GM21515 (cell line): ENCODE results near the gene C7orf25.

Experiments used
- ATAC-seq: cut with Tn5 transposase; IDR thresholded peaks from one replicate; pipeline ENCODE4 v1.9.1; 2021; ENCODE audit not compliant: unreplicated experiment

The C7orf25 gene

GRCh38 chr7:42911454-42912447, at the start of gene C7orf25:
Gene C7orf25, minus strand, starts transcription at chr7:42912070. Its CDS starts 1,170 bp downstream, at chr7:42910900.
- ATAC-seq, result peak; percentile 94

GRCh38 chr7:42961170-42961569, 49.3 kb upstream of the C7orf25 start:
- ATAC-seq, result no peak

GRCh38 chr7:42960762-42961161, 48.9 kb upstream of the C7orf25 start:
- no peak for ATAC-seq

GRCh38 chr7:42959549-42959948, 47.7 kb upstream of the C7orf25 start:
- no peak for ATAC-seq

- no peak for ATAC-seq
These were observed 44.2 kb upstream of the C7orf25 start for GRCh38 chr7:42956062-42956461.

GRCh38 chr7:42953994-42954393, 42.1 kb upstream of the C7orf25 start:
- ATAC-seq, result no peak

- no peak for ATAC-seq
These were observed 40.5 kb upstream of the C7orf25 start for GRCh38 chr7:42952328-42952727.

- ATAC-seq, result no peak
These were observed 38.5 kb upstream of the C7orf25 start for GRCh38 chr7:42950417-42950816.

GRCh38 chr7:42947521-42947920, 35.7 kb upstream of the C7orf25 start:
- ATAC-seq, result no peak

- ATAC-seq, result no peak
These were observed 34.7 kb upstream of the C7orf25 start for GRCh38 chr7:42946627-42946950.

- peak; percentile 61 for ATAC-seq
These were observed 34.2 kb upstream of the C7orf25 start for GRCh38 chr7:42945821-42946626.

GRCh38 chr7:42940985-42941847, 29.3 kb upstream of the C7orf25 start:
- peak; percentile 43 for ATAC-seq

GRCh38 chr7:42939457-42940240, 27.8 kb upstream of the C7orf25 start:
- no peak for ATAC-seq

GRCh38 chr7:42935861-42936260, 24.0 kb upstream of the C7orf25 start:
- no peak for ATAC-seq

- ATAC-seq, result no peak
These were observed 22.4 kb upstream of the C7orf25 start for GRCh38 chr7:42934291-42934690.

GRCh38 chr7:42932811-42933591, 21.1 kb upstream of the C7orf25 start:
- no peak for ATAC-seq

- peak; percentile 99 for ATAC-seq
These were observed 20.2 kb upstream of the C7orf25 start, which contains the start of the genes MRPL32 and PSMA2 for GRCh38 chr7:42931834-42932651. Gene MRPL32, plus strand, starts transcription at chr7:42932376. Its CDS starts 11 bp downstream, at chr7:42932387. Gene PSMA2, minus strand, starts transcription at chr7:42932174. Its CDS starts 16 bp downstream, at chr7:42932158.

GRCh38 chr7:42931447-42931833, 19.6 kb upstream of the C7orf25 start:
- ATAC-seq, result no peak
